NCI-H2107 (cell line): ENCODE measurements around the gene SORCS1.

Experiments used
- DNase-seq: peaks from one replicate; lab custom pipeline; 2025; lab: John Stamatoyannopoulos, UW

Gene SORCS1

GRCh38 chr10:107104026-107104652 is 60.4 kb downstream of the SORCS1 start:
- no peak for DNase-seq

- no peak for DNase-seq
Observed at GRCh38 chr10:107103174-107104025, 61.1 kb downstream of the SORCS1 start.

- DNase-seq, result no peak
Observed at GRCh38 chr10:107098326-107098725, 66.2 kb downstream of the SORCS1 start.

GRCh38 chr10:107094824-107095522 is 69.5 kb downstream of the SORCS1 start:
- DNase-seq, result no peak

- no peak for DNase-seq
Observed at GRCh38 chr10:107092321-107092720, 72.2 kb downstream of the SORCS1 start.

GRCh38 chr10:107091126-107091525 is 73.4 kb downstream of the SORCS1 start:
- no peak for DNase-seq

- DNase-seq, result no peak
Observed at GRCh38 chr10:107085665-107086525, 78.6 kb downstream of the SORCS1 start.

- no peak for DNase-seq
Observed at GRCh38 chr10:107083388-107084009, 81.0 kb downstream of the SORCS1 start.

GRCh38 chr10:107081644-107082043 is 82.9 kb downstream of the SORCS1 start:
- DNase-seq, result no peak

GRCh38 chr10:107075117-107075516 is 89.4 kb downstream of the SORCS1 start:
- no peak for DNase-seq

GRCh38 chr10:107072786-107073185 is 91.7 kb downstream of the SORCS1 start:
- DNase-seq, result no peak

- DNase-seq, result no peak
Observed at GRCh38 chr10:107072028-107072427, 92.5 kb downstream of the SORCS1 start.

- DNase-seq, result no peak
Observed at GRCh38 chr10:107071301-107071700, 93.2 kb downstream of the SORCS1 start.

- no peak for DNase-seq
Observed at GRCh38 chr10:107067843-107068242, 96.7 kb downstream of the SORCS1 start.

- DNase-seq, result no peak
Observed at GRCh38 chr10:107064075-107064474, 100.4 kb downstream of the SORCS1 start.

- DNase-seq, result no peak
Observed at GRCh38 chr10:107059872-107060271, 104.6 kb downstream of the SORCS1 start.

GRCh38 chr10:107059068-107059804 is 105.3 kb downstream of the SORCS1 start:
- DNase-seq, result no peak

- no peak for DNase-seq
Observed at GRCh38 chr10:107058331-107058730, 106.2 kb downstream of the SORCS1 start.

GRCh38 chr10:107056182-107056581 is 108.3 kb downstream of the SORCS1 start:
- DNase-seq, result no peak

GRCh38 chr10:107054469-107055156 is 109.9 kb downstream of the SORCS1 start:
- DNase-seq, result no peak
